ENCODE data around the gene CCNJL.

The CCNJL gene

DNA sequence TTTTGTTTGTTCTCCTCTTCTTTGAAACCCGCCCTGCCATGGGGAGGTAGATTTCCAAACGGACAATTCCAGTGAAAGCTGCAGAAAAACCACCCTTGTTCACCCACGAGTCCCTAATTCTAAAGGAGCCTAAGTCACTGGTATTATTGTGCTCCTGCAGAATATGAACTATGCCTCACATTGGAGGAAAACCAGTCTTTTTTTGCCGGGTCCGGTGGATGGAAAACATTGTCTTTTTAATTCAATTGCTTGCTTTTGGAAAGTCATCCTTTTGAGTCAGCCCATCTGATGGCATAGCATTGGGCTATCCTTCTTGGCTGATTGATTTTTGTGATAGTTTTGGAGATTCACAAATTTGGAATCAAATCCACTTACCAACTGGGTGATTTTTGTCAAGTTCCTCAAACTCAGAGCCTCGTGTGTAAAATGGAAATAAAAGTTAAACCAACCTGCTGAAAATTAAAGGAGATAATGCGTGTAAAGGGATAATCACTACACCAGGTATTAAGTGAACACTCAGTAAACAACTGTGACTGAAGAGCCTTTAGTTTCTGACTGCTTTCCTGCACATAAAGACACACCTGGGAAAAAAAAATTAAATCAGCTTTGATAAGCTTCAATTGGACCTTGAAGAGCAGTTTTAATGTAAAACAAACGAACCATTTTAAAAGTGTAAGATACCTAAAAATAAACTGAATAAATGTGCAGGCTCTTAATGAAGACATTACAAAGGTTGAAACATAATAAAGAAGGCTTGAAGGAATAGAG, 780 bp upstream of the CCNJL start:
- H3K27ac ChIP-seq (ENCODE audit: low read depth, low read length) = no peak overlapping the region
- peaks cover 5 to 18% of the 10 kb centered on the region in 2 donors for H3K27me3 ChIP-seq (ENCODE audit: control insufficient read depth in 1 of 2, insufficient read depth in 2 of 2, low read length in 2 of 2)
- H3K4me1 ChIP-seq (ENCODE audit: control insufficient read depth in 1 of 2, insufficient read depth in 2 of 2, low read length in 2 of 2) = peaks cover 10 to 18% of the 10 kb centered on the region in 2 donors
- H3K9me3 ChIP-seq (ENCODE audit: control insufficient read depth in 1 of 2, low read length in 2 of 2) = no peaks in the 10 kb centered on the region
- peak overlapping the region; percentile 63 to 75 for H3K4me3 ChIP-seq (ENCODE audit: low read depth in 1 of 2, low read length in 2 of 2)
- H3K36me3 ChIP-seq (ENCODE audit: control insufficient read depth in 1 of 2, insufficient read depth in 2 of 2, low read length in 2 of 2) = no peaks in the 10 kb centered on the region
- H3K9ac ChIP-seq (ENCODE audit: low read depth in 1 of 2, low read length in 2 of 2) = peak overlapping the region in 1 of 2 donors; percentile 23

DNA sequence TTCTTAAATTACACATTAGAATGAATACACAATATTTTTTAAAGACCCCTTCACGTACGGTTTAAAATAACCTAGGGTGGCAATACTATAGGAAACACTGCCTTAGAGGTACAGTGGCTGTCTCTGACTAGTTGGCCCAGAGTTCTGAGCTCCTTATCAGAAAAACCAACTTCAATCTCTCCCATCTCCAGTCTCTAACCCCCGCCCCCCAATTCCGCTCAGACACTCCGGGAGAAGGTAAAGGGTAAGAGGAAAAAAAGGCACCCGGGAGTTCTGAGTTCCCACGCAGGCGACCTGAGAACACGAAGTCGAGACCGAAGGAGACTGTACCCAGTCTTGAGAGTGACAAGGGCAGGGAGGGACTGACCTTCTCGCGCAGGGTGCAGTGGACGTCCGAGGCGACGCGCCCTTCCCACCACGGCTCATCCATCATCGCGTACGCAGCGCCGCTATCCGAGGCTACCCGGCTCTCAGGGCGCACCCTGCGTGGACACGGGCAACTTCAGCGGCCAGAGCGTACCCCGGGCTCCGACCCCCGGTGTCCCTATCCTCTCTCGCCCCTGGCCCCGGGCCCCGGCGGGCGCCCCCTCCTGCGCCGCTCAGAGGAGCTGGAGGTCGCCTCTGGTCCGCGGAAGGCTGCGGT, 752 bp downstream of the CCNJL start:
- Histone ChIP-seq H3K9me3 (ENCODE audit: control insufficient read depth in 1 of 2, low read length in 2 of 2) (no peaks in the 10 kb centered on the region), H3K36me3 (ENCODE audit: control insufficient read depth in 1 of 2, insufficient read depth in 2 of 2, low read length in 2 of 2) (no peaks in the 10 kb centered on the region), H3K27ac (ENCODE audit: low read depth, low read length) (no peak overlapping the region), H3K4me3 (ENCODE audit: low read depth in 1 of 2, low read length in 2 of 2) (peak overlapping the region; percentile 63 to 75), H3K9ac (ENCODE audit: low read depth in 1 of 2, low read length in 2 of 2) (peak overlapping the region in 1 of 2 donors; percentile 7), H3K27me3 (ENCODE audit: control insufficient read depth in 1 of 2, insufficient read depth in 2 of 2, low read length in 2 of 2) (peaks cover 5 to 18% of the 10 kb centered on the region in 2 donors), H3K4me1 (ENCODE audit: control insufficient read depth in 1 of 2, insufficient read depth in 2 of 2, low read length in 2 of 2) (peaks cover 12 to 31% of the 10 kb centered on the region in 2 donors)

DNA sequence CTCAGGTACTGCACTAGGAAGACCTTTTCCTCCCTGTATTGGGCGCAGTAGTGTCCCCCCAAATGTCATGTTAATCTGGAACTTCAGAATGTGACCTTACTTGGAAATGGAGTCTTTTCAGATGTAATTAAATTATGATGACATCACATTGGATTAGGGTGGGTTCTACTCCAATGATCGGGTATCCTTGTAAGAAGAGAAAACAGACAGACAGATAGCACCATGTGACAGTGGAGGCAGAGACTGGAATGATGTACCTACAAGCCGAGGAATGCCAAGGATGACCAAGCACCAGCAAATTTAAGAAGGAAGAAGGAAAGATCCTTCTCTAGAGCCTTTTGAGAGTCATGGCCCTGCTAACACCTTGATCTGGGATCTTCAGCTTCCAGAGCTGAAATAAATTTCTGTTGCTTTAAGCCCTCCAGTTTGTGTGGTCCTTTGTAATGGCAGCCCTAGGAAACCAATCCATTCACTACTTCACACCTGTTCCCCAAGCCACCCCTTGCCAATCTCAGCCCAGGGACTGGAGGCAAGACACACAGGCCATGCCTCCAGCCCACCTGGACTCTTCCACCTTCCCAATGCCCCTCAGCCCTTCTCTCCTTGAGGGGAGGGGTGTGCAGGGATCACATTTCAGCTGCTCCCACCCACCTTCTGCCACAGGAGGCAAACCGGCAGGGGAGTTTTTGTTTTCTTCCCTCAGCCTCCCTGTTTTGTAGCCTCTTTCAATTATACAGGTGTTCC, 1.6 kb downstream of the CCNJL start:
- no peaks in the 10 kb centered on the region for H3K36me3 ChIP-seq (ENCODE audit: control insufficient read depth in 1 of 2, insufficient read depth in 2 of 2, low read length in 2 of 2)
- no peak overlapping the region for H3K27ac ChIP-seq (ENCODE audit: low read depth, low read length)
- no peak overlapping the region for H3K4me3 ChIP-seq (ENCODE audit: low read depth in 1 of 2, low read length in 2 of 2)

DNA sequence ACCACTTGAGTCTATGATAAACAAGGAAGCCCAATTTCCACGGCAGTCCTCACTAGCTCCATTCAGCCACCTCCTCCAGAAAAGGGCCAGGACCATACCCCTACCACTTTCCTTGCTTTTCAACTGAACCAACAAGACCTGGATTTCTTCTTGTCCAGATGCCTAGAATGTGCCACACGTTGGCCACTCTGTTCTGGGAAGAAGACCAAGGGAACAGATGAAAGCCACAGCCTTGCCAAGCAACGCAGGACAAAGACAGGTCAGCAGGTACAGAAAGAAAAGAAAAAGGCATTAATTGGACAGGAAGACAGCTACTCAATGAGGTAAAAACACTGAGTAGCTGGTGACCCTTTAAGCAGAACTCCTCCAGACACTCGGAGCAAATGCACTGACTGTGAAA, 2.2 kb downstream of the CCNJL start:
- Histone ChIP-seq H3K27ac (ENCODE audit: low read depth, low read length) (no peak overlapping the region), H3K9me3 (ENCODE audit: control insufficient read depth in 1 of 2, low read length in 2 of 2) (no peaks in the 10 kb centered on the region), H3K9ac (ENCODE audit: low read depth in 1 of 2, low read length in 2 of 2) (no peak overlapping the region), H3K4me1 (ENCODE audit: control insufficient read depth in 1 of 2, insufficient read depth in 2 of 2, low read length in 2 of 2) (peaks cover 17 to 31% of the 10 kb centered on the region in 2 donors), H3K36me3 (ENCODE audit: control insufficient read depth in 1 of 2, insufficient read depth in 2 of 2, low read length in 2 of 2) (no peaks in the 10 kb centered on the region), H3K4me3 (ENCODE audit: low read depth in 1 of 2, low read length in 2 of 2) (no peak overlapping the region), H3K27me3 (ENCODE audit: control insufficient read depth in 1 of 2, insufficient read depth in 2 of 2, low read length in 2 of 2) (peaks cover 5 to 18% of the 10 kb centered on the region in 2 donors)

More for the DNA sequence above, 1.6 kb downstream of the CCNJL start:
- Histone ChIP-seq H3K9ac (ENCODE audit: low read depth in 1 of 2, low read length in 2 of 2) (no peak overlapping the region), H3K27me3 (ENCODE audit: control insufficient read depth in 1 of 2, insufficient read depth in 2 of 2, low read length in 2 of 2) (peaks cover 5 to 18% of the 10 kb centered on the region in 2 donors), H3K9me3 (ENCODE audit: control insufficient read depth in 1 of 2, low read length in 2 of 2) (no peaks in the 10 kb centered on the region), H3K4me1 (ENCODE audit: control insufficient read depth in 1 of 2, insufficient read depth in 2 of 2, low read length in 2 of 2) (peaks cover 17 to 33% of the 10 kb centered on the region in 2 donors)

DNA sequence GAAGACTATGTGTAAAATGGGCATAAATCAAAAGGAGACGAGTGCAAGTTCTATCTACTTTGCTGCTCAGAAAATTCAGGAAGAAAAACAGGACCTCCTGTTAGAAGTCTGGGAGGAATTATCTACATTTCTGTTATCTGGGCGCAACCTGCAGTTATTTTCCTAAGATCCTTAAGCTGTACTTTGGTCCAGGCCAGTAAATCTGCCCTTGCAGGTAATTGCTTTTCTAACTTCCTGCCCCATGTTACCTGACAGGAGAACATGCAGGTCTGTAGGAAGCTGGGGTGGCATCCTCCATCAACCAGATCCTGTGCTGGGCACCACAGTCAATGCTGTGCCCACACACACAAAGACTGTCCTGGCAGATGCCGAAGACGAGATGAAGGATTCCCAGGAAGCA, 5.7 kb downstream of the CCNJL start:
- H3K27ac ChIP-seq (ENCODE audit: low read depth, low read length) = no peak overlapping the region
- H3K4me3 ChIP-seq (ENCODE audit: low read depth in 1 of 2, low read length in 2 of 2) = peak overlapping the region in 1 of 2 donors; percentile 5
- H3K9ac ChIP-seq (ENCODE audit: low read depth in 1 of 2, low read length in 2 of 2) = no peak overlapping the region
- peaks cover 0 to 8% of the 10 kb centered on the region in 2 donors for H3K27me3 ChIP-seq (ENCODE audit: control insufficient read depth in 1 of 2, insufficient read depth in 2 of 2, low read length in 2 of 2)
- peaks cover 15 to 21% of the 10 kb centered on the region in 2 donors for H3K4me1 ChIP-seq (ENCODE audit: control insufficient read depth in 1 of 2, insufficient read depth in 2 of 2, low read length in 2 of 2)
- H3K9me3 ChIP-seq (ENCODE audit: control insufficient read depth in 1 of 2, low read length in 2 of 2) = no peaks in the 10 kb centered on the region
- no peaks in the 10 kb centered on the region for H3K36me3 ChIP-seq (ENCODE audit: control insufficient read depth in 1 of 2, insufficient read depth in 2 of 2, low read length in 2 of 2)

DNA sequence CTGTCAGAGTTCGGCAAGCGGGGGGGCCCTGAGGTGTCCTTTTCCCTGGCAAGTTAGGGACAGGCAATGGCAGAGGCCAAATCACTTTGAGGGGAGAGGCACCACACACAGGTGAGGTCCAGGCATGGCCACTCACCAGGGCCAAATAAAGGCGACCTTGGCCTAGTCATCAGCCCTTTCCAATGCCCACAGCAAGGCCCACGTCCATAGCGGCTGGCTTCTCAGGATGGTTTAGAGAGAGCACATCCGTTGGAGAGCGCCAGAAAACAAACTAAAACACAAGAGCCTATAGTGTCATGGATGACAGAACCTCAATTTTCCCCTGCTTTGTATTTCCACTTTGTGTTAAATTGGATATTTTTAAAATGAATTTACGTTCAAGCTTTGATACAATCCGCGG, 7.0 kb downstream of the CCNJL start:
- no peaks in the 10 kb centered on the region for H3K27me3 ChIP-seq (ENCODE audit: control insufficient read depth in 1 of 2, insufficient read depth in 2 of 2, low read length in 2 of 2)
- H3K9ac ChIP-seq (ENCODE audit: low read depth in 1 of 2, low read length in 2 of 2) = no peak overlapping the region
- H3K27ac ChIP-seq (ENCODE audit: low read depth, low read length) = no peak overlapping the region
- H3K4me3 ChIP-seq (ENCODE audit: low read depth in 1 of 2, low read length in 2 of 2) = no peak overlapping the region
- no peaks in the 10 kb centered on the region for H3K9me3 ChIP-seq (ENCODE audit: control insufficient read depth in 1 of 2, low read length in 2 of 2)
- H3K4me1 ChIP-seq (ENCODE audit: control insufficient read depth in 1 of 2, insufficient read depth in 2 of 2, low read length in 2 of 2) = peaks cover 12 to 21% of the 10 kb centered on the region in 2 donors
- H3K36me3 ChIP-seq (ENCODE audit: control insufficient read depth in 1 of 2, insufficient read depth in 2 of 2, low read length in 2 of 2) = no peaks in the 10 kb centered on the region

DNA sequence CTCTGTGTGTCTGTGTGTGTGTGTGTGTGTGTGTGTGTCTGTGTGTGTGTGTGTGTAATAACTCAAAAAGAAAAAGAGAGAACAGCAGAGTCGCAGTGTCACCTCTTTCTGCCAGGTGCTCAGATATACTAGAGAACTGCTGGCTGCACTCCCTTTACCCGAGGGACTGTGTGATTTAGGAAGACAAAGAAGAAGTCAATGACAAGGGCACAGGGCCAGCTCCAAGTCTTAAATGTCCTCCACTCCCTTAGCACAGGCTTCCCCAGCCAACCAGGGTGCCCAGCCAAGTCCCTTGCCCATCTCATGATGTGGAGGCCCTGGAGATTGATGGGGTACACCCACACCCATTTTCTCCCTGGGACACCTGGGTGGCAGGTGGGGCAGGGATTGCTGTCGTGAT, 8.7 kb downstream of the CCNJL start:
- Histone ChIP-seq H3K4me3 (ENCODE audit: low read depth in 1 of 2, low read length in 2 of 2) (no peak overlapping the region), H3K27me3 (ENCODE audit: control insufficient read depth in 1 of 2, insufficient read depth in 2 of 2, low read length in 2 of 2) (no peaks in the 10 kb centered on the region), H3K9me3 (ENCODE audit: control insufficient read depth in 1 of 2, low read length in 2 of 2) (no peaks in the 10 kb centered on the region), H3K4me1 (ENCODE audit: control insufficient read depth in 1 of 2, insufficient read depth in 2 of 2, low read length in 2 of 2) (peaks cover 12 to 21% of the 10 kb centered on the region in 2 donors), H3K9ac (ENCODE audit: low read depth in 1 of 2, low read length in 2 of 2) (no peak overlapping the region), H3K36me3 (ENCODE audit: control insufficient read depth in 1 of 2, insufficient read depth in 2 of 2, low read length in 2 of 2) (no peaks in the 10 kb centered on the region), H3K27ac (ENCODE audit: low read depth, low read length) (no peak overlapping the region)

DNA sequence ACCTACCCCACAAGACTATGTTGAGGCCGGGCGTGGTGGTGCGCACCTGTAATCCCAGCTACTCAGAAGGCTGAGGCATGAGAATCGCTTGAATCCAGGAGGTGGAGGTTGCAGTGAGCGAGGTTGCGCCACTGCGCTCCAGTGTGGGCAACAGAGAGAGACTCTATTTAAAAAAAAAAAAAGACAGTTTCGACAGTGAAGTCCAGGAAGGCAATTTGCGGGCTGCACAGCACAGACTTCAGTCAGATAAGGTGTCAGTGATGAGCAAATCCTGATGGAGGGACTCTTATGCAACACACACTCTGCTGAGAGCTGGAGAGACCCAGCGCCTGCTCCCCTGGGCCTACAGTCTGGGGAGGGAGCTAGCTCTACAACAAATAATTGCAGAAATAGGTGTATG, 14.2 kb downstream of the CCNJL start:
- no peaks in the 10 kb centered on the region for H3K4me1 ChIP-seq (ENCODE audit: control insufficient read depth in 1 of 2, insufficient read depth in 2 of 2, low read length in 2 of 2)

DNA sequence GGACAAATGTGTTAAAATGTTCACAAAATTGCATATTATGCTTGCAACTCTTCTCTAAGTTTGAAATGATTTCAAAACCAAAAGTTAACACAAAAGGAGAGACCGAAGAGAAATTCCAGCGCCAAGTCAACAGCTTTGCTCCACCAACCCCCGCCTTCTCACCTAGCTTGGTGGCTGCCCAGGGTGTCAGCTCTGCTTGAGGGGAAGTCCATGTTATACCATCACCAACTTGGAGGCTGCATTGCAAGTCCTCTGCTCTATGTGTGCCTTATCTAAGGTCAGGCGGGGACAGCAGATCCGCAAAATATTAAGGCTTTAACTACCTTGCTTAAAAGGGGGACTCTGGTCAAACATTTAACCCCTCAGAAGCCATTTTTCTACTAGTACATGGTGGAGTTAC, 14.6 kb downstream of the CCNJL start:
- no peak overlapping the region for H3K4me3 ChIP-seq (ENCODE audit: low read depth in 1 of 2, low read length in 2 of 2)
- H3K27ac ChIP-seq (ENCODE audit: low read depth, low read length) = no peak overlapping the region
- H3K36me3 ChIP-seq (ENCODE audit: control insufficient read depth in 1 of 2, insufficient read depth in 2 of 2, low read length in 2 of 2) = no peaks in the 10 kb centered on the region
- H3K9me3 ChIP-seq (ENCODE audit: control insufficient read depth in 1 of 2, low read length in 2 of 2) = no peaks in the 10 kb centered on the region
- H3K27me3 ChIP-seq (ENCODE audit: control insufficient read depth in 1 of 2, insufficient read depth in 2 of 2, low read length in 2 of 2) = no peaks in the 10 kb centered on the region
- H3K9ac ChIP-seq (ENCODE audit: low read depth in 1 of 2, low read length in 2 of 2) = no peak overlapping the region
- no peaks in the 10 kb centered on the region for H3K4me1 ChIP-seq (ENCODE audit: control insufficient read depth in 1 of 2, insufficient read depth in 2 of 2, low read length in 2 of 2)

More for the DNA sequence above, 14.2 kb downstream of the CCNJL start:
- Histone ChIP-seq H3K4me3 (ENCODE audit: low read depth in 1 of 2, low read length in 2 of 2) (no peak overlapping the region), H3K27me3 (ENCODE audit: control insufficient read depth in 1 of 2, insufficient read depth in 2 of 2, low read length in 2 of 2) (no peaks in the 10 kb centered on the region), H3K9ac (ENCODE audit: low read depth in 1 of 2, low read length in 2 of 2) (no peak overlapping the region), H3K27ac (ENCODE audit: low read depth, low read length) (no peak overlapping the region), H3K9me3 (ENCODE audit: control insufficient read depth in 1 of 2, low read length in 2 of 2) (no peaks in the 10 kb centered on the region), H3K36me3 (ENCODE audit: control insufficient read depth in 1 of 2, insufficient read depth in 2 of 2, low read length in 2 of 2) (no peaks in the 10 kb centered on the region)

DNA sequence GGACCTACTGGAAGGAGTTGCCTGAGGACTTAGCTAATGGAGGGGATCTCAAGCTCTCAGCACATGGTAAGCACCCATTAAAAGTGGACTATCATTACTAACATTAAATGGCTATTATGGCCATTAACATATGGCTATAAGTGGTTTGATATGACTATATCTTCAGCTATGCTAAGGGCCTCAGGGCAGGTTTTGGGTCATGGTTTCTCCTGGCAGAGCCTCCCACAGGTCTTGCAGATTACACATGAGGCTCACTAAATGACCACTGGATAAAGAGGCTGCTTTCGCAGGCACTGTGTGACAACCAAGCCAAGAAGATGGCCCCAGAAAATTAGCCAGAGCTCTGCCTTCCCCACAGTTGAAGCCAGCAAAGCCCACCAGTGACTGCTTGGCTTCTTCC, 15.4 kb downstream of the CCNJL start:
- Histone ChIP-seq H3K27ac (ENCODE audit: low read depth, low read length) (no peak overlapping the region), H3K9ac (ENCODE audit: low read depth in 1 of 2, low read length in 2 of 2) (no peak overlapping the region), H3K36me3 (ENCODE audit: control insufficient read depth in 1 of 2, insufficient read depth in 2 of 2, low read length in 2 of 2) (no peaks in the 10 kb centered on the region), H3K4me1 (ENCODE audit: control insufficient read depth in 1 of 2, insufficient read depth in 2 of 2, low read length in 2 of 2) (no peaks in the 10 kb centered on the region), H3K27me3 (ENCODE audit: control insufficient read depth in 1 of 2, insufficient read depth in 2 of 2, low read length in 2 of 2) (no peaks in the 10 kb centered on the region), H3K4me3 (ENCODE audit: low read depth in 1 of 2, low read length in 2 of 2) (no peak overlapping the region), H3K9me3 (ENCODE audit: control insufficient read depth in 1 of 2, low read length in 2 of 2) (no peaks in the 10 kb centered on the region)

Measured in duodenal mucosa (tissue), 2 donors.